GM21526 (cell line): ENCODE data around the gene STK32B.

ENCODE experiments used
- ATAC-seq: cut with Tn5 transposase; IDR thresholded peaks from one replicate; pipeline ENCODE4 v1.9.1; 2021; ENCODE audit warnings: moderate library complexity; ENCODE audit not compliant: unreplicated experiment, low FRiP score

Gene STK32B

DNA sequence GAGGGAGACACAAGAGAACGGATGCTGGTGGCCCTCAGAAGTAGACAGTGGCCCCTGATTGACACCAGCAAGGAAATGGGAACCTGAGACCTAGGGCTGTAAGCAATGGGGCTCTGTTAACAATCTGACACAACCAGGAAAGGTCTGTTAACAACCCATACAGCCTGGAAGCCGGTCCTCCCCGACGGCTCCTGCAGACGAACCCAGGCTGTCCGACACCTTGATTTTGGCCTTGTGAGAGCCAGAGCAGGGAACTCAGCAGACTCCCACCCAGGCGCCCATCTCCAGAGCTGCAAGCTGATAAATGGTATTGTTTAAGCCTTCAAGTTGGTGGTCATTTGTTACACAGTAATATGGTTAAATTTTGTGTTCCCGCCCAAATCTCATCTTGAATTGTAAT, 21.8 kb upstream of the STK32B start:
- no peak for ATAC-seq

GRCh38 chr4:5030221-5030620, 21.1 kb upstream of the STK32B start:
- ATAC-seq: no peak

GRCh38 chr4:5030927-5031326, 20.4 kb upstream of the STK32B start:
- no peak for ATAC-seq

DNA sequence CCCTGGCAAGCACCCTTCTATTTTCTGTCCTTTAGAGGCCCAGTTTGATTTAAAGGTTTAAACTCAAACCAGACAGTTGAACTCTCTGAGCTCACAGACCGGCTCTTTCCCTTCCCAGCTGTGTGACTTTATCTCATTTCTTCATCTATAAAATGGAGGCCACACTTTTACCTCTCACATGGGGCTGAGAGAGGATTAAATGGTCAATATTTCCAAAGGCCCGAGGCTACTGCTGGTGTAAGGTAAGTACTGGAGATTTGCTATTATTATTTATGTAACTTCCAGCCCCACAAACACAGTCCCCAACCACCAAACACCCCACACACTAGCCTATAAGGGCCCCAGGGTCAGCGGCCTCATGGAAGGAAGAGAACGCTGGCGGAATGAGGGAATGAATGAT, 18.5 kb upstream of the STK32B start:
- ATAC-seq: no peak

GRCh38 chr4:5033281-5033841, 17.9 kb upstream of the STK32B start:
- ATAC-seq: peak; percentile 70

DNA sequence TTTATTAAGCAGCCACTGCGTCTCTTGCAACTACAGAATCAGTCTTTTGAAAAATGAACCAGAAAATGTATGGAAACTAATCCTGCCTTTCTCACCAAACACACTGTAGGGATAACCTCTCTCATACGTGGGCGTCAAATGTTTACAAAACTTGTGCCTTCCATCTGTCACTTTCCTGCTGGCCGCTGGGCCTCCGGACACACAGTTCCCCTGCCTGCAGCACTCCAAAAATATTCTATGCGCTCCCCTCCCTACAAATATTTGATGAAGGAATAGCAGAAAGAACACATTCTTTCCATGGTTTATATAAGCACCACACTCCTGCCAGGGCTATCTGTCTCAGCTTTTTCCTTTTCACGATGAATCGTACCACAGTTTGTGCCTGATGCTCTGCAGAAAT, 17.1 kb upstream of the STK32B start:
- ATAC-seq: no peak

- ATAC-seq: peak; percentile 71
Observed at GRCh38 chr4:5036239-5036638, 15.0 kb upstream of the STK32B start.

DNA sequence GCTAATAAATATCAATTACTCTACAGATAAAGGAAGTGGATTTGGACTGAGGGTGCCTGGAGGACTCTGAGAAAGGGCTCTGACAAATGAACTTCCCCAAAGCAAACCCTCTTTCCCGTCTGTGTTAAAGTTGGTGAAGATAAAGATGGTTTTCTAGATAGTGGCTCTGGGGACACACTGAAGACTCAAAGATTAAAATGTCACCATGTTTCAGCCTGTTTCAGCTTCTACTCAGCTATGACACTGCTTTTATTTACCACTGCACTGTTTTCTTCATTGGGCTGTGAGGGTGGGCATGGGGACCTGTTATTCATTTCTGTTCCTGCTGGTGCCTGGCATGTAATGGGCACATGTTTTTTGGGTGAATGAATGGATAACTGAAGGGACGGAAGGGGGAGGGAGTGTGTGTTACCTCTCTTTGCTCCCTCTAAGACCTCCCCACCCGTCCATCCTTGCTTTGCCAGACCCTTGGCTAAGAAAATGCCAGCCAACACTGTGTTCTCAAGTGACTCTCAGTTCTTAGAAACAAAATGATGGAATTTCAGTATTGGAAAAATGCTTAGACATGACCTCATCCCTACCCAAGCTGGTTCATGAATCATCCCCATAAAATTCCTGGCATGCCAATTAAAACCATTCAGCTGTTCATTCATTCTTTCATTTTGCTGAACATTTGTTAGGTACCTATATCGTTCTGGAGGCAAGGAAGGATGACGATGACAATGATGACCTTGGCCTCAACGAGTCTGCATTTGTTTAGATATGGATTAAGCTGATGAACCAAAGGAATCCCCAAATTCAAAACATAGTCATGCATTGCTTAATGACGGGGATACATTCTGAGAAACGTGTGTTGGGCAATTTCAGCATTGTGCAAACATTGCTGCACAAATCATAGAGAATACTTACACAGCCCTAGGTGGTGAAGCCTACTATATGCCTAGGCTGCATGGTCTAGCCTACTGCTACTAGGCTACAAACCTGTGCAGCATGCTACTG, 13.4 kb upstream of the STK32B start:
- no peak for ATAC-seq

DNA sequence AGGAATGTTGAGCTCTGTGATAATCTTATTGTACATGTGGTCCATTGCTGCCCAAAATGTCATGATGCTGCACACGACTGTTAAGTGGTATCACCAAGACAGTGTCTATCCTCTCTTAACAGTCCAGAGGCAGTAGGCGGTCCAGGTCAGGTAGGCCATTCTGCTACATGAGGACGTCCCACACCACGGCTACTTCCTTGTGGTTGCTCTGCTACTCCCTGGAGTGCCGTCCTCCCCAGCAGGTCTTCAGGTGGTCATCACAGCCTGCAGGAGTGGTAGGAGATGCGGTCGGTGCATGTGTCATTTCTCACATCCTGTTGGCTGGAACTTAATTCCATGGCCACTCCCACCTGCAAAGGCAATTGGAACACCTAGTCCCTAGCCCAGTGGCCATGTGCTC, 11.5 kb upstream of the STK32B start:
- ATAC-seq: no peak

GRCh38 chr4:5040856-5041620, 10.2 kb upstream of the STK32B start:
- no peak for ATAC-seq

DNA sequence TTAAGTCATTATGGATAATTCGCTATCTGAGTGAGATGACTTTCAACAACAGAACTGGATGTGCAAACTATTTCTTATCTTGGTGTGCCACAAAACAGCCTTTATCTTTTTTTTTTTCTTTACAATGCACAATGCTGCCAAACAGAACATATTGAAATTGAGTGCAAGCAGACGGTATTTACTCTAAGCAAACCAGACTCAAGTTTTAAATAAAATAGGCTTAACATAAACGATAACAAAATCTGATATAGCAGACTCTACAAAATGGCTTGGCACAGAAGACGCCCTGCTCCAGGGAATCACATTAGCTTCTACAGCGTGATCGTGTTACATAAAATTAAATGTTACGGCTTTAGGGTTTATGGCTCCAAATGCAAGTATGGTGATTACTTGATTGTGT, 9.6 kb upstream of the STK32B start:
- ATAC-seq: no peak

DNA sequence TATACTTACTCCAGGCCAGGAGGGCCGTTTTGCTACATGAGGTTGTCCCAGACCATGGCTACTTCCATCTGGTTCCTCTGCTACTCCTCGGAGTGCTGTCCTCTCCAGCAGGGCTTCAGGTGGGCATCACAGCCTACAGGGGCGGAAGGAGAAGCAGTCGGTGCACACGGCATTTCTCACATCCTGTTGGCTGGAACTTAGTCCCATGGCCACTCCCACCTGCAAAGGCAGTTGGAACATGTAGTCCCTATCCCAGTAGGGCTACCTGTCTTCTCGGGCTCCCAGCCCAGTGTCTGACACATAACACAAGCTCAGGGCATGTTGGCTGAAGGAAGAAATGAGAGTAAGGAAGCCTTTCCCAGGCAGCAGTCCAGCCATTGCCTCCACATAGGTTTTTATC, 7.7 kb upstream of the STK32B start:
- no peak for ATAC-seq

DNA sequence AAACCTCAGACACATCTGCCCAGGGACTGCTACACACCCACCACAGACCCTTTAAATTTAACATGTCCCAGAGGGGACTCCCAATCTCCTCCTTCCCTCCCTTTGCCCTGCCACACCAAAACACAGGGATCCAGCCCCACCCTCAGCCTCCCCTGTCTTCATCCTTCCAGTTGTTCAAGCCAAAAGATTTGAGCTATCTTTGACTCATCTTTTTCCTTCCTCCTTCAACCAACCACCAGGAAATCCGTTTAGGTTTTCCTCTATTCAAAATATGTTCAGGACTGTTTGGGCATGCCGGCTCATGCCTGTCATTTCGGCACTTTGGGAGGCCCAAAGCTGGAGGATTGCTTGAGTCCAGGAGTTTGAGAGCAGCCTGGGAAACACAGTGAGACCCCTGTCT, 6.9 kb upstream of the STK32B start:
- no peak for ATAC-seq

DNA sequence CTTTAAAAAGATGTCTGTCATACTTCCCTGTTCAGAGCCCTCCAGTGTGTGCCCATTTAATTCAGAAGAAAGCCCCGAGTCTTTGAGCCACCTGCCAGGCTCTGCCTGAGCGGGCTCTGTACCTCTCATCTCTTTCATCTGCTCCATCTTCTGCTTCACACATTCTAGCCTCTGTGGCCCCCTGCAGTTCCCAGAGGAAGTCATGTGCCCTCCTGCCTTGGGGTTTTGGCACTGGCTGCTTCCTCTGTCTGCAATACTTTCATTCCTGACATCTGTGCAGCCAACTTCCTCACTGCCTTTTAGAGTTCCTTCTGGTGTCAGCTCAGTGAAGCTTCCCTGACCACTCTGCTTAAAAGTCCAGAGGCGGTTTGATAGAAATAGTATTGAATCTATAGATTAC, 6.2 kb upstream of the STK32B start:
- ATAC-seq: no peak

GRCh38 chr4:5048721-5049120, 2.6 kb upstream of the STK32B start:
- no peak for ATAC-seq

- ATAC-seq: no peak
Observed at GRCh38 chr4:5050520-5051277, 581 bp upstream of the STK32B start.

DNA sequence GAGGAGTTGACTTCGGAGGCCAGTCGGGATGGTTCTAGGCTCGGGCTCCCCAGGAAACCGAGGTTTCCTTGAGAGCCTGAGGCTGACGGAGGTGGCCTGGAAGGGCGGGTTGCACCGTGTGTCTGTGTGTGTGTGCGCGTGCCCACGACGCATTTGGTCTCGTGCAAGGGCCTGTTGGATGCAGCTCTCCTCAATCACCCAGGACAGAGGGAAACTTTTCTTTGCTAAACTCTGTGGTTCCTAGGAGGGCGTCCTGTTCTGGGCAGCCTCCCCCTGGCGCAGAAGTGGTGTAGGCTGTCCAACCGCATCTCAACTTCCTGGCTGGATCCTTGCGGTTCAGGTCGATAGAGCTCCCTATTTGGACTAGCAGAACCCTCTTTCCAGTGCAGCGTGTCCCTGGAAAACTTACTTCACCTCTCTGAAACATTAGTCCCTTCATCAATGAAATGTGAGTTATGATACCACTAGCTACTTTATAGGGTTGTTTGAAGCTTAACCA, 973 bp downstream of the STK32B start:
- no peak for ATAC-seq

DNA sequence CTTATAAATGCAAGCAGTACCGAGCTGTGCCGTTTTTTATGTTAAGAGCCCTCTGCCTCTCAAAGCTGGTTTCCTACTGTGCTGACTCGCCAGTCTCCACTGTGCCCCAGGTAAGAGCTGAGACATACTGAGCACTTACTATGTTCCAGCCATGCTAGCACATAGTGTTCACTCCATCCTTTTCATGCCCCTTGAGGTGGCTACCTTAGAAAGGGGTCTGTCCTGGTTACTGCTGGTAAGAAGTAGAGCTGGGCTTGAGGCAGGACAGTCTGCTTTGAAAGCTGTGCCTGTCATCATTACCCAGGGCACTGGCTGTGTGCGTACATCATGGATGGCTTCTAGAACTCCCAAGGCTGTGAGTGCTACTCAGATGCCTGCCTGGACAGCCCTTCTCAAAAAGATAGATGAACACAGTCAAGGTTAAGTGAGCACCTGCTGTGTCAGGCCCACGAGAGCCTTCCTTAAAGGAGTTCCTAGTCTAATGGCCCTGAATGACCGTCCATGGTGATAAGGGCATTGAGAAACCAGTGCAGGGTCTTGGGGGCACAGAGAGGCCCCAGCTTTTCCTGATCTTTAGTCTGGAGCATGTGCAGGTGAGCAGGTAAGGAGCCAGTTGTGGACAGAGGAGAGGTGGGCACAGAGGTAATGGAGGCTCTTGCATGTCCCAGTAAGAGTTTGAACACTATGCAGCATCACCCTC, 1.6 kb downstream of the STK32B start:
- ATAC-seq: no peak

GRCh38 chr4:5054532-5054931, 3.3 kb downstream of the STK32B start:
- ATAC-seq: no peak

- no peak for ATAC-seq
Observed at GRCh38 chr4:5055411-5055810, 4.1 kb downstream of the STK32B start.
